Colonic mucosa (tissue), 4 donors: ENCODE data around the gene THEM5. TPM values are rescaled to one million over a fixed set of nuclear protein-coding genes. Genes with fewer than 3 reads are reported as not detected.
"Not testable (repeated sequence)": the region's sequence is repeated elsewhere in the genome, so short reads cannot be mapped to it uniquely, and the experiment has no call there.

Source experiments
- DNase-seq: peaks from one replicate; pipeline ENCODE4 v3.0.0-alpha.2; 2020
- H3K27ac ChIP-seq: fragments of 200-600 bp; one replicate; pipeline ENCODE4 v1.8.0; 2021
- H3K27me3 ChIP-seq: fragments of 200-600 bp; one replicate; pipeline ENCODE4 v1.8.0; 2021
- H3K36me3 ChIP-seq: fragments of 200-600 bp; one replicate; pipeline ENCODE4 v1.8.0; 2021
- H3K4me1 ChIP-seq: fragments of 200-600 bp; one replicate; pipeline ENCODE4 v1.8.0; 2021; ENCODE audit warnings: mild to moderate bottlenecking
- H3K4me3 ChIP-seq: fragments of 200-600 bp; one replicate; pipeline ENCODE4 v1.8.0; 2021
- H3K9ac ChIP-seq, 2 donors: one replicate each; pipeline ENCODE4 v1.7.0; 2013; ENCODE audit warnings: control low read depth in 2 of 2, low read depth in 2 of 2, low read length in 2 of 2
- H3K9me3 ChIP-seq: fragments of 200-600 bp; one replicate; pipeline ENCODE4 v1.8.0; 2021
- intact Hi-C: fragments of 100-400 bp; cut with DNase I; formaldehyde crosslinking; loops from one replicate; pipeline ENCODE4 v1.14.1; 2022
- total RNA-seq, 2 donors: library from RNA; stranded (reverse); fragmentation: NEBNext Ultra II Directional in 1 of 2; extraction: Animal tissue kit (Norgen Biotek cat#: 25700) in 1 of 2; gene quantifications; one replicate each; pipeline ENCODE4 v1.2.1, GENCODE V29; 2021
- TF ChIP-seq, protein P1 (sequence below): fragments of 200-600 bp; IDR thresholded peaks from one replicate; pipeline ENCODE4 v1.8.0; 2022; ENCODE audit warnings: antibody characterized with exemption, mild to moderate bottlenecking
- donor health status: healthy.
- donor health status: DM: no; HTN: no; CAD: no.
- donor health status: DM: no; HTN: no; CAD: no.

THEM5 gene
- total RNA-seq, 2 donors from 2014 or later, result not detected

DNA sequence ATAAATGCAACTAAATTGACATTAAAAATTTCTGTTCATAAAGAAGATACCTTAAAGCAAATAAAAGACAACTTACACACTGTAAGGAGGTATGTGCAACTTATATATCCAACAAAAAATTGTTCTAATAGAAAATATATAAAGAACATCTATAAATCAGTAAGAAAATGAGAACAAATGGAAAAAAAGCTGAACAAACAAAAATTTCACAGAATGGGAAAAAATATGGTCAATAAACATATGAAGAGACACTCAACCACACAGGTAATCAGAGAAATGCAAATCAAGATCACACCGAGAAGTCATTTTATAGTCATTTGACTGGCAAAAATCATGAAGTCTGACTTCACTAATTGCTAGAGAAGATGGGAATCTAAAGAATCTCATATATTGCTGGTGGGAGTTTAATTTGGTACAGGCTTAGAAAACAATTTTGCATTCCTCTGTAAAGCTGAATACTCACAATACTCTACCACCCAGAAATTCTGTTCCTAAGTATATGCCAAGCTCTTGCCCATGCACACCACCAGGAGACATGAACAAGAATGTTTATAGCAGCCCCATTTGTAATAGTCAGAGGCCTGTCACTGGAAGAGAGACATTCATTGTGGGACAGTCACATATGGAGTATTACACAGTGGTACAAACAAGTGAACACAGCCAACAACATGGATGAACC, 22.0 kb upstream of the THEM5 start:
- Histone ChIP-seq H3K4me1 (no peaks in the 10 kb centered on the region), H3K27me3 (no peaks in the 10 kb centered on the region), H3K36me3 (no peaks in the 10 kb centered on the region), H3K4me3 (no peak overlapping the region), H3K9ac (no peak overlapping the region), H3K27ac (no peak overlapping the region), H3K9me3 (no peaks in the 10 kb centered on the region)
- TF ChIP-seq, protein P1, sequence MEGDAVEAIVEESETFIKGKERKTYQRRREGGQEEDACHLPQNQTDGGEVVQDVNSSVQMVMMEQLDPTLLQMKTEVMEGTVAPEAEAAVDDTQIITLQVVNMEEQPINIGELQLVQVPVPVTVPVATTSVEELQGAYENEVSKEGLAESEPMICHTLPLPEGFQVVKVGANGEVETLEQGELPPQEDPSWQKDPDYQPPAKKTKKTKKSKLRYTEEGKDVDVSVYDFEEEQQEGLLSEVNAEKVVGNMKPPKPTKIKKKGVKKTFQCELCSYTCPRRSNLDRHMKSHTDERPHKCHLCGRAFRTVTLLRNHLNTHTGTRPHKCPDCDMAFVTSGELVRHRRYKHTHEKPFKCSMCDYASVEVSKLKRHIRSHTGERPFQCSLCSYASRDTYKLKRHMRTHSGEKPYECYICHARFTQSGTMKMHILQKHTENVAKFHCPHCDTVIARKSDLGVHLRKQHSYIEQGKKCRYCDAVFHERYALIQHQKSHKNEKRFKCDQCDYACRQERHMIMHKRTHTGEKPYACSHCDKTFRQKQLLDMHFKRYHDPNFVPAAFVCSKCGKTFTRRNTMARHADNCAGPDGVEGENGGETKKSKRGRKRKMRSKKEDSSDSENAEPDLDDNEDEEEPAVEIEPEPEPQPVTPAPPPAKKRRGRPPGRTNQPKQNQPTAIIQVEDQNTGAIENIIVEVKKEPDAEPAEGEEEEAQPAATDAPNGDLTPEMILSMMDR, result no peak
- intact Hi-C loops, result no loop called here
- no peak for DNase-seq

DNA sequence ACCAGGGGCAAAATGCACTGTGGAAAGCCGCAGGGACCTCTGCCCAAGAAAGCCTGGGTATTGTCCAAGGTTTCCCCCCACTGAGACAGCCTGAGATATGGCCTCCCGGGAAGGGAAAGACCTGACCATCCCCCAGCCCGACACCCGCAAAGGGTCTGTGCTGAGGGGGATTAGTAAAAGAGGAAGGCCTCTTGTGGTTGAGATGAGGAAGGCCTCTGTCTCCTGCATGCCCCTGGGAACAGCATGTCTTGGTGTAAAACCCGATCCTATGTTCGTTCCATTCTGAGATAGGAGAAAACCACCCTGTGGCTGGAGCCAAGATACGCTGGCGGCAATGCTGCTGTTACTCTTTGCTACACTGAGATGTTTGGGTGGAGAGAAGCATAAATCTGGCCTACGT, 19.3 kb upstream of the THEM5 start:
- H3K27ac ChIP-seq, H3K27me3 ChIP-seq, H3K4me1 ChIP-seq, DNase-seq, H3K9me3 ChIP-seq, intact Hi-C loops, H3K36me3 ChIP-seq, H3K4me3 ChIP-seq, H3K9ac ChIP-seq: not testable (repeated sequence)

DNA sequence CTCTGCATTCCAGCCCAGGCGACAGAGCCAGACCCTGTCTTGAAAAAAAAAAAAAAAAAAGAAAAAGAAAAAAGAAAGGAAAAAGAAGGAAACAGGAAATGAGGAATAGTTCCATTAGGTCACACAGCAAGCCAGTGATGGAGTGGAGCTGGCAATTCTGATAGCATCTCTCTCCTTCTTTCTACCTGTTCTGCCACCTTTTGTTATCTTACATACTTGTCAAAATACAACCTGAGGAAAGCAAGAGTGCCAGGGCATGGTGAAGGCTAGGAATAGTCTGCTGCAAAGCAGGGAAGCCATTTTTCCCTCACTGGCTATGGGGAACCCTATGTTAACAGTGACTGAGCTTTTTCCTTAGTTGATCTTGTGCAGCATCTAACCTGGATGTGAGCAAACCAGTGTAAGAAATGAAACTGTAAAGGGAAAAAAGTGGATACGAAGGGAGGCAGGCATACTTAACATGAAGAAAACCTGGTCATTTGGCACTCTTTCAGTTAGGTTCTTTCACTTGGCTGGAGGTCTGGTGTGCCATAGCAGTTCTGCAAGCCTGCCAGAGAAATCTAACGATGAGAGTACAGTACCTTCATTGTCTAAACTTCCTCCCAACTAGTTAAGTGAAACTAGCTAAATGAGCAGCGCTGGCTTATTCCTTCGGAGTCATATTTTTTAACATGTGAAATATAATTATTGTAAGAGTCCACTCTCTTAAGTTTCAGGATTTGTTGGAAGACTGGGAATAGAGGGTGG, 17.9 kb upstream of the THEM5 start:
- H3K9me3 ChIP-seq, result no peaks in the 10 kb centered on the region
- H3K27me3 ChIP-seq, result no peaks in the 10 kb centered on the region
- no peak overlapping the region for H3K27ac ChIP-seq
- no peaks in the 10 kb centered on the region for H3K36me3 ChIP-seq
- H3K4me1 ChIP-seq, result no peaks in the 10 kb centered on the region
- TF ChIP-seq, protein P1, result no peak
- intact Hi-C loops, result no loop called here
- H3K9ac ChIP-seq, result no peak overlapping the region
- H3K4me3 ChIP-seq, result no peak overlapping the region
- DNase-seq, result no peak

DNA sequence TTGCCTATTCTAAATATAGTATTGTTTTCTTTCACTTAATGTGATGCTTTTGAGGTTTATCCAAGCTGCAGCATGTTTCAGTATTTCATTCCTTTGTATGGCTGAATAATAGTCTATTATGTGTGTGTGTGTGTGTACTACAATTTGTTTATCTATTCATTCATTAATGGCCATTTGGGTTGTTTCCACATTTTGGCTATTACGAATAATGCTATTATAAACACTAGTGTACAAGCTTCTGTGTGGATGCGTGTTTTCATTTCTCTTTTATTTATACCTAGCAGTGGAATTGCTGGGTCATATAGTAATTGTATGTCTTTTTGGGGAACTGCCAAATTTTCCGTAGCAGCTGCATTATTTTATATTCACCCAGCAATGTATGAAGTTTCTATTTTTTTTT, 15.0 kb upstream of the THEM5 start:
- no peak for DNase-seq
- Histone ChIP-seq H3K9ac (no peak overlapping the region), H3K4me1 (no peaks in the 10 kb centered on the region), H3K27ac (no peak overlapping the region), H3K36me3 (no peaks in the 10 kb centered on the region), H3K27me3 (no peaks in the 10 kb centered on the region), H3K9me3 (no peaks in the 10 kb centered on the region), H3K4me3 (no peak overlapping the region)
- TF ChIP-seq, protein P1, result no peak
- intact Hi-C loops, result no loop called here

DNA sequence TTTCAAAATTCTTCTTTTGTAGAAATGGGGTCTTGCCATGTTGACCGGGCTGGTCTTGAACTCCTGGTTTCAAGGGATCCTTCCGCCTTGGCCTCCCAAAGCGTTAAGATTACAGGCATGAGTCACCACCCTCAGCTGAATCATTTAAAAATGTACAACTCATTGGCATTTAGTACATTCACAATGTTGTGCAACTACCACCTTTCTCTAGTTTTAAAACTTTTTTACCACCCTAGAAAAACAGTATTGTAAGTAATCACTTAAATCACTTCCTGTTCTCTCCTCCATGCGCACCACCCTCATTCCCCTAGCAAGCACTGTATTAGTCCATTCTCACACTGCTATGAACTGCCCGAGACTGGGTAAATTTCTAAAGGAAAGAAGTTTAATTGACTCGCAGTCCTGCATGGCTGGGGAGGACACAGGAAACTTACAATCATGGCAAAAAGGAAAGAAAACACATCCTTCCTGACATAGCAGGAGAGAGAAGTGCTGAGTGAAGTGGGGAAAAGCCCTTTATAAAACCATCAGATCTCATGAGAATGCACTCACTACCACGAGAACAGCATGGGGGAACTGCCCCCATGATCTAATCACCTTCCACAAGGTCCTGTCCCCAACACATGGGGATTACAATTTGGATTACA, 14.4 kb upstream of the THEM5 start:
- Histone ChIP-seq H3K27ac (no peak overlapping the region), H3K9me3 (no peaks in the 10 kb centered on the region), H3K27me3 (no peaks in the 10 kb centered on the region), H3K36me3 (no peaks in the 10 kb centered on the region), H3K4me3 (no peak overlapping the region), H3K9ac (no peak overlapping the region), H3K4me1 (no peaks in the 10 kb centered on the region)
- intact Hi-C loops, result no loop called here
- no peak for DNase-seq
- TF ChIP-seq, protein P1, result no peak

DNA sequence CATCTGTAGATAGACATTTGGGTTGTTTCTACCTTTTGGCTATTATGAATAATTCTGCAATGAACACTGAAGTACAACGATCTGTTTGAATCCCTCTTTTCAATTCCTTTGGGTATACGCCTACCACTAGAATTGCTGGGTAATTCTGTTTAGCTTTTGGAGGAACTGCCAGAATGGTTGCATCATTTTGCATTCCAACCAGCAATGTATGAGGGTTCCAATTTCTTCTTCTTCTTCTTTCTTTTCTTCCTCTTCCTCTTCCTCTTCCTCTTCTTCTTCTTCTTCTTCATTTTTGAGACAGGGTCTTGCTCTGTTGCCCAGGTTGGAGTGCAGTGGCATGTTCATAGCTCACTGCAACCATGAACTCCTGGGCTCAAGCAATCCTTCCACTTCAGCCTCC, 13.8 kb upstream of the THEM5 start:
- H3K9ac ChIP-seq, result no peak overlapping the region
- H3K9me3 ChIP-seq, result no peaks in the 10 kb centered on the region
- H3K36me3 ChIP-seq, result no peaks in the 10 kb centered on the region
- H3K27me3 ChIP-seq, result no peaks in the 10 kb centered on the region
- H3K27ac ChIP-seq, result no peak overlapping the region
- H3K4me3 ChIP-seq, result no peak overlapping the region
- no peaks in the 10 kb centered on the region for H3K4me1 ChIP-seq
- no peak for DNase-seq
- TF ChIP-seq, protein P1, result no peak
- intact Hi-C loops, result no loop called here
